GM12891 (cell line): ENCODE measurements around the gene APOC4.
"Not testable (repeated sequence)": the region's sequence is repeated elsewhere in the genome, so short reads cannot be mapped to it uniquely, and the experiment has no call there.

Experiments
- DNase-seq: peaks from one replicate; pipeline ENCODE4 v3.0.0; 2011; ENCODE audit warnings: low spot score; ENCODE audit not compliant: insufficient read length
- FAIRE-seq: peaks from 2 replicates; lab custom pipeline; 2011; peaks lifted over from hg19 to GRCh38; lab: Jason Lieb, UNC
- PAX5 ChIP-seq: IDR thresholded peaks from 2 replicates; pipeline ENCODE4 v1.6.1; 2011; ENCODE audit warnings: low read length, moderate library complexity, mild to moderate bottlenecking; ENCODE audit not compliant: insufficient read depth, severe bottlenecking
- POLR2A ChIP-seq: IDR thresholded peaks from 2 replicates; pipeline ENCODE4 v1.6.1; 2011; ENCODE audit warnings: low read depth, low read length, control low read depth
- POLR2AphosphoS5 ChIP-seq: IDR thresholded peaks from 2 replicates; pipeline ENCODE4 v1.6.1; 2011; ENCODE audit warnings: low read depth, low read length, control low read depth
- POU2F2 ChIP-seq: IDR thresholded peaks from 2 replicates; pipeline ENCODE4 v1.6.1; 2011; ENCODE audit warnings: low read depth, mild to moderate bottlenecking, control low read depth, low read length, moderate library complexity
- SPI1 ChIP-seq: IDR thresholded peaks from 2 replicates; pipeline ENCODE4 v1.6.1; 2011; ENCODE audit warnings: low read depth, low read length, control low read depth
- TAF1 ChIP-seq: IDR thresholded peaks from 2 replicates; pipeline ENCODE4 v1.6.1; 2011; ENCODE audit warnings: low read depth, low read length, control low read depth

APOC4 gene

DNA sequence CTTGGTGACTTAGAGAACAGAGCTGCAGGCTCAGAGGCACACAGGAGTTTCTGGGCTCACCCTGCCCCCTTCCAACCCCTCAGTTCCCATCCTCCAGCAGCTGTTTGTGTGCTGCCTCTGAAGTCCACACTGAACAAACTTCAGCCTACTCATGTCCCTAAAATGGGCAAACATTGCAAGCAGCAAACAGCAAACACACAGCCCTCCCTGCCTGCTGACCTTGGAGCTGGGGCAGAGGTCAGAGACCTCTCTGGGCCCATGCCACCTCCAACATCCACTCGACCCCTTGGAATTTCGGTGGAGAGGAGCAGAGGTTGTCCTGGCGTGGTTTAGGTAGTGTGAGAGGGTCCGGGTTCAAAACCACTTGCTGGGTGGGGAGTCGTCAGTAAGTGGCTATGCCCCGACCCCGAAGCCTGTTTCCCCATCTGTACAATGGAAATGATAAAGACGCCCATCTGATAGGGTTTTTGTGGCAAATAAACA lies 17.8 kb upstream of the APOC4 start:
- TF ChIP-seq TAF1 (no peak), POU2F2 (no peak), POLR2AphosphoS5 (no peak), POLR2A (no peak), SPI1 (no peak), PAX5 (no peak)
- no peak for FAIRE-seq
- DNase-seq, result no peak

DNA sequence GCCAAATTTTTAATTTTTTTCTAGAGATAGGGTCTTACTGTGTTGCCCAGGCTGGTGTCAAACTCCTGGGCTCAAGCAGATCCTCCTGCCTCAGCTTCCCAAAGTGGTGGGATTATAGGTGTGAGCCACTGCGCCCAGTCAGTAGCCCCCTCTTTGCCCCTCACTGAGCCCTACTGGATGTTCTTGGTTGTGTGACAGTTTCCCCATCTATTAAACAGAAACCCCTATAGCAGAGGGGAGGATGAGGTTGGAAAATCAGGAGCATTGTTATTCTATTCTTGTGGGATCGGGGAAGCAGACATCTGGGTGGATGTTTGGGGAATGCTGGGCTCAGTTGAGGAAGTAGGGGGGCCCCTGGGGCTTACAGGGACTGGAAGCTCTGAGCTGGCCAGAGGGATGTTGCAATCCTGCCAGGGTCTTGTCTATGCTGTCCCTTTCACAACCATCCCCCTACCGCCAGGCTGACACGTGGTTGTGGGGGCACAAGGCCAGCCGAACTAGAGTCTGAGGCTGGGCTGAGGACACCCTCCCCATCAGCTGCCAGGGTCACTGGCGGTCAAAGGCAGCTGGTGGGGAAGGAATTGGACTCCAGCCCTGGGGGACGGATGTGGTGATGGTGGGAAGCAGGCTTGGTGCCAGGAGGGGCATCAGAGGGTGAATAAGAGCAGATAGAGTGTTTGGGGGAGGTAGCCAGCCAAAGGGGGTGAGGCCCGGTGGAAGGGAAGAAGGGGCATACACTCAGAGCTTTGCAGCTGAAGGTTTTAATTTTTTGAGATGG lies 16.7 kb upstream of the APOC4 start:
- FAIRE-seq, result no peak
- TF ChIP-seq POLR2AphosphoS5 (no peak), PAX5 (no peak), POLR2A (no peak), TAF1 (no peak), SPI1 (no peak), POU2F2 (no peak)
- no peak for DNase-seq

DNA sequence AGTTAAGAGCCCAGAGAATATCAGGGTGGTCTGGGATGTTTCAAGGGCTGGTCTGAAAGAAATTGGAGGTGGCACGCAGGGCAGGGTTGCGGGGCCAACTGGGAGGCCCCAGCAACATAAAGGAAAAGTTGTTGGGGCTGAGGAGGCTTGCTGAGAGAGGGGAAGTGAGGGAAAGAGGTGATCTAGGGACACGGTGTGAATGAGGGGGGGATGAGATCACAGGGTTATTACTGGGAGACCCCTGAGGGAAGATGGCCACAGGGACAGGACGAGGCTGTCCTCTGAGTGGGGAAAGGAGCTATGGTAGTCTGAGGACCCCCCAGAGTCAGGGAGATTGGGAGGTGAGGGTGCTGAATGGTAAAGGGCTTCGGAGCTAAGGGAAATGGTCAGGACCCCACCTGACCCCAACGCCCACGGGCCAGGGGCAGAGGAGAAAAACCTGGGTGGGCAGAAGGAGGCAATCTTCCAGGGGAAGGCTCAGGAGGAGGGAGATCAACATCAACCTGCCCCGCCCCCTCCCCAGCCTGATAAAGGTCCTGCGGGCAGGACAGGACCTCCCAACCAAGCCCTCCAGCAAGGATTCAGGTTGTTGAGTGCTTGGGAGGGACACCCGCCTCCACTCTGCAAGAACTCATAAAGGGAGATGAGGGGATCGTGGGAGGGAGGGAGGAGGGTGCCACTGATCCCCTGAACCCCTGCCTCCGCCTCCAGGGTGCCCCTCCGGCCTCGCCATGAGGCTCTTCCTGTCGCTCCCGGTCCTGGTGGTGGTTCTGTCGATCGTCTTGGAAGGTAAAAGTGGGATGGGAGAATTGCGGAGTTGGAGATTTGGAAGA lies 15.6 kb upstream of the APOC4 start:
- not testable (repeated sequence) for DNase-seq, FAIRE-seq

DNA sequence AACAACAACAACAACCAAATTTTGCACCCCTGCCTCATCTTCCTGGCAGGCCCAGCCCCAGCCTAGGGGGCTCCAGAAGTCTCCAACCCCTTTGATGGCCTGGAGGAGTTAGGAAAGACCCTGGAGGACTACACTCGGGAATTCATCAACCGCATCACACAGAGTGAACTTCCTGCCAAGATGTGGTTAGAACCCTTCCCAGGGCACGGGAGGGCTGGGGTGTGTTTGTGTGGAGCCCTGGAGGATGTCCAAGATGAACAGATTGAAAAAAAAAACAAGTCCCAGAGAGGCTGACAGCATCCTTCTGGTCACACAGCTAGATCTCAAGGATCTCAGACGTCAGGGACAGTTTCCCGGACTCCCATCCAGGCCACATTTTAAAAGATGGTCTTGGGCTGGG lies 14.3 kb upstream of the APOC4 start:
- no peak for TF ChIP-seq POU2F2
- no peak for TF ChIP-seq POLR2AphosphoS5
- no peak for TF ChIP-seq PAX5
- no peak for TF ChIP-seq POLR2A
- no peak for TF ChIP-seq SPI1
- no peak for TF ChIP-seq TAF1
- no peak for DNase-seq
- FAIRE-seq, result no peak

DNA sequence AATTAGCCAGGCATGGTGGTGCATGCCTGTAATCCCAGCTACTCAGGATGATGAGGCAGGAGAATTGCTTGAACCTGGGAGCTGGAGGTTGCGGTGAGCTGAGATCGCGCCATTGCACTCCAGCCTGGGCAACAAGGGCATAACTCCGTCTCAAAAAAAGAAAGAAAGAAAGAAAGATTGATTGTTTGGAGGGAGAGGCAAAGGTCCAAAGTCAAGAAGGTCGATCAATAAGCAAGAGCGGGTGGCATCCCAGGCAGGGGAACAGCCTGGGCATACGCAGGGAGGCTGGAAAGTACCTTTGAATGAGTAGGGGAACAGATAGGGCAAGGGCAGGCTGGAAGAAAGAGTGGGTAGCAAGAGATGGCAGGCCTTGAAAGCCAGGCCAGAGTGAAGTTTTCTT lies 11.9 kb upstream of the APOC4 start:
- TF ChIP-seq POLR2AphosphoS5 (no peak), SPI1 (no peak), POLR2A (no peak), PAX5 (no peak), TAF1 (no peak), POU2F2 (no peak)
- FAIRE-seq (no peak), DNase-seq (no peak)

DNA sequence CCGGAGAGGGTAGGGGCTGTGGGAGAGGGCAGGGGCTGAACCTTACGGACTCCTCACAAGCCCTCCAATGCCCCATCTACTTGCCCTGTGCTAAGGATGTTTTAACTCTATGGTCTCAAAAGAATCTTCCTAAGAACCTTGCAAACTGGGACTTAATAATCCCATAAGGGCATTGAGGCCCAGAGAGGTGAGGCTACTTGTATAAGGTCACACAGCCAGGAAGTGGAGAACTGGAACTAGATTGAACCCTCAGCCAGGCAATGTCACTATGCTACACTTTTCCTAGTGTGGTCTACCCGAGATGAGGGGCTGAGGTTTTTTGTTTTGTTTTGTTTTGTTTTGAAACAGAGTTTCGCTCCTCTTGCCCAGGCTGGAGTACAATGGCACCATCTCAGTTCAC lies 10.5 kb upstream of the APOC4 start:
- FAIRE-seq (no peak), DNase-seq (no peak)
- TF ChIP-seq SPI1, result no peak
- no peak for TF ChIP-seq POLR2AphosphoS5
- TF ChIP-seq PAX5, result no peak
- no peak for TF ChIP-seq TAF1
- TF ChIP-seq POU2F2, result no peak
- no peak for TF ChIP-seq POLR2A

DNA sequence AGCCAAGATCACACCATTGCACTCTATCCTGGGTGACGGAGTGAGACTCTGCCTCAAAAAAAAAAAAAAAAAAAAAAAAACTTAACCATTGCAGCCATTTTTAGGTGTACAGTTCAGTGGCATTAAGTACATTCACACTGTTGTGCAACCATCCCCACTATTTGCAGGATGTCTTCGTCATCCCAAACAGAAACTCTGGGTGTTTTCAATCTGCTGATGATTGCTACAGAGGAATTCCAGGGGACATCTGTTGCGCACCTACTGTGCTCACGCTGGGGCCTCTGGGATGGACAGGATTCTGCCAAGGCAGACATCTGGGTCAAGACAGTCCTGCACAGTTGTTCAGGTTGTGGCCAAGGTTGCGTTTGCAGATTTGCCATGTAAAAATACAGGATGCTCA lies 2.4 kb upstream of the APOC4 start:
- FAIRE-seq (no peak), DNase-seq (no peak)
- TF ChIP-seq POLR2A (no peak), SPI1 (no peak), POU2F2 (no peak), POLR2AphosphoS5 (no peak), TAF1 (no peak), PAX5 (no peak)

DNA sequence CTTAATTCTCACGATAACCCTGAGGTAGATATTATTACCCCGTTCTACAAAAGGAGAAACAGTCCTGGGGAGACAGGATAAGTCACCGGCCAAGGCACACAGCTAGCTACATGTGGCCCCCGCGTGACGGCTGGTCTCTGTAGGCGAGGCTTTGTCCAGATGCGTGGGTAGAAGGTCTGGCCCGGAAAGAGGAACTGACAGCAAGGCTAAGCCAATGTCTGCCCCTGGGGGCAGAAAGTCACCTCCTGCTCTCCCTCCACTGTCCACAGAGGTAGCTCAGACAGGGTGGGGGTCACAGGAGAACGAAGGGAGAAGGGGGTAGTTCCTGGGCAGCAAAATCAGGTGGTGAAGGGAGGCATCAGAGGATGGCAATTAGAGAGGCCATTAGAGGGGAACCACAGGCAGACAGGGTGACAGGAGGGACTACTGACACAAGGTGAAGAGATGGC lies 1.8 kb downstream of the APOC4 start:
- DNase-seq (peak; percentile 86), FAIRE-seq (peak; percentile 91)
- TF ChIP-seq POLR2AphosphoS5 (peak; percentile 54; the same call in 1 of the 2 replicates), POU2F2 (0 out of 2 replicates have a peak, but pooled peaks have one; percentile 21), POLR2A (0 out of 2 replicates have a peak, but pooled peaks have one; percentile 41), TAF1 (0 out of 2 replicates have a peak, but pooled peaks have one; percentile 36), PAX5 (no peak), SPI1 (peak; percentile 98)

DNA sequence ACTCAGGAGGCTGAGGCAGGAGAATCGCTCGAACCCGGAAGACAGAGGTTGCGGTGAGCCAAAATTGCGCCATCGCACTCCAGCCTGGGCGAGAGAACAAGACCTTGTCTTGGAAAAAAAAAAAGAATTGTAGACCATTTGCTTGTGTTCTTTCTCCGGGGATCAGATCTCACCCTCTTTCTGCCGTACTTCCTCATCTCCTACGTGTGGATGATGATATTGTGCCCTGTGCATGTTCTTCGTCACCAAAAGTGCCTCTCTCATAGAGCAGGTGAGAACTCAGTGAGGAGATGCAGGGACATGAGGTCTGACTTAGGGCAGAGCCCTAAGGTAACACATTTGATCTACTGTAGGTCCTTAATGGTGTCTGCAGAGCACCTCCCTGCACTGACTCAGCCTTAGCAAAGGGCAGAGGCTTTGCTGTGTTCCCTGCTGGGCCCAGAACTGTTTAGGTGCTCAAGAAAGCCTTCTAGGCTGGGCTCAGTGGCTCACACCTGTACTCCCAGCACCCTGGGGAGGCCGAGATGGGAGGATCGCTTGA lies 5.1 kb downstream of the APOC4 start:
- DNase-seq (no peak), FAIRE-seq (no peak)
- TF ChIP-seq POLR2AphosphoS5, result no peak
- no peak for TF ChIP-seq PAX5
- no peak for TF ChIP-seq POU2F2
- no peak for TF ChIP-seq POLR2A
- no peak for TF ChIP-seq SPI1
- no peak for TF ChIP-seq TAF1

DNA sequence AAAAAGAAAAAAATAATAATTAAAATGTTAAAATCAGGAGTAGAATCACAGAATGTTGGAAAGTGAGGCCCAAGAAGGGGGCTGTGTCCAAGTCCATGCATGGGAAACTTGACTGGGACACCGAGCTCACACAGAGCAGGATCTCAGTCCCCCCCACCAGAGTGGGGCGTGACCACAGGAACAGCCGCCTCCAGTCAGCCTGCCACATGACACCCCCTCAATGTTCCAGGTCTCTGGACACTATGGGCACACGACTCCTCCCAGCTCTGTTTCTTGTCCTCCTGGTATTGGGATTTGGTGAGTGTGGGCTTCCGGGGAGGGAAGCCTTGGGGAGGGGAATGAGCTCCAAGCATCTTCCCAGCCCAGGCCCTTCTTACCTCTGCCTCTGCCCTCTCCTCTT lies 6.2 kb downstream of the APOC4 start:
- FAIRE-seq, result no peak
- no peak for TF ChIP-seq POLR2AphosphoS5
- no peak for TF ChIP-seq POU2F2
- no peak for TF ChIP-seq POLR2A
- TF ChIP-seq PAX5, result no peak
- no peak for TF ChIP-seq TAF1
- TF ChIP-seq SPI1, result no peak
- DNase-seq, result no peak
